Type B pancreatic cell (in vitro differentiated cells): ENCODE results near the gene RCOR1. TPM values are rescaled to one million over a fixed set of nuclear protein-coding genes. Genes with fewer than 3 reads are reported as not detected.

ENCODE experiments used
- DNase-seq: peaks from one replicate; pipeline ENCODE4 v3.0.0; 2021; ENCODE audit warnings: mixed read lengths; ENCODE audit not compliant: unreplicated experiment; ENCODE audit errors: extremely low spot score
- H3K27ac Mint-ChIP-seq: 2 replicates; pipeline ENCODE4 v1.8.0; 2021; ENCODE audit warnings: mild to moderate bottlenecking, mixed read lengths
- H3K27me3 Mint-ChIP-seq: 2 replicates; pipeline ENCODE4 v1.8.0; 2021; ENCODE audit warnings: mixed read lengths
- H3K36me3 Mint-ChIP-seq: 2 replicates; pipeline ENCODE4 v1.8.0; 2021; ENCODE audit warnings: mixed read lengths
- H3K4me1 Mint-ChIP-seq: one replicate; pipeline ENCODE4 v1.8.0; 2021; ENCODE audit warnings: mixed read lengths; ENCODE audit not compliant: unreplicated experiment
- H3K4me3 Mint-ChIP-seq: 2 replicates; pipeline ENCODE4 v1.8.0; 2021; ENCODE audit warnings: mild to moderate bottlenecking, mixed read lengths
- H3K9me3 Mint-ChIP-seq: 2 replicates; pipeline ENCODE4 v1.8.0; 2021; ENCODE audit warnings: mixed read lengths
- CTCF ChIP-seq: fragments of 200-600 bp; sonication (generic); conservative IDR thresholded peaks from 2 replicates; pipeline ENCODE4 v1.5.0; 2021; ENCODE audit warnings: antibody characterized with exemption, mild to moderate bottlenecking
- total RNA-seq: library from RNA; stranded (reverse); gene quantifications from 2 replicates; pipeline ENCODE4 v1.2.1, GENCODE V29; 2021; ENCODE audit warnings: low replicate concordance

The RCOR1 gene
- total RNA-seq, 1 donor from 2014 or later, result 35.3 TPM

GRCh38 chr14:102754370-102755262 lies 162.2 kb downstream of the RCOR1 start:
- no peak for DNase-seq
- Mint-ChIP-seq H3K27ac (no peak overlapping the region), H3K4me3 (no peak overlapping the region), H3K9me3 (no peaks in the 10 kb centered on the region), H3K4me1 (peaks cover 10% of the 10 kb centered on the region), H3K36me3 (no peaks in the 10 kb centered on the region), H3K27me3 (no peaks in the 10 kb centered on the region)
- TF ChIP-seq CTCF, result no peak

- TF ChIP-seq CTCF, result no peak
- no peak for DNase-seq
- no peaks in the 10 kb centered on the region for H3K27me3 Mint-ChIP-seq
- H3K9me3 Mint-ChIP-seq, result no peaks in the 10 kb centered on the region
- peaks cover 11% of the 10 kb centered on the region for H3K4me1 Mint-ChIP-seq
- no peak overlapping the region for H3K27ac Mint-ChIP-seq
- no peaks in the 10 kb centered on the region for H3K36me3 Mint-ChIP-seq
- no peak overlapping the region for H3K4me3 Mint-ChIP-seq
Measured at GRCh38 chr14:102757646-102758045, 165.2 kb downstream of the RCOR1 start.

GRCh38 chr14:102758087-102758486 lies 165.6 kb downstream of the RCOR1 start:
- no peaks in the 10 kb centered on the region for H3K9me3 Mint-ChIP-seq
- no peaks in the 10 kb centered on the region for H3K27me3 Mint-ChIP-seq
- peaks cover 11% of the 10 kb centered on the region for H3K4me1 Mint-ChIP-seq
- no peak for DNase-seq
- no peak for TF ChIP-seq CTCF
- H3K4me3 Mint-ChIP-seq, result no peak overlapping the region
- H3K27ac Mint-ChIP-seq, result no peak overlapping the region
- no peaks in the 10 kb centered on the region for H3K36me3 Mint-ChIP-seq

- Mint-ChIP-seq H3K9me3 (no peaks in the 10 kb centered on the region), H3K27ac (no peak overlapping the region), H3K4me3 (no peak overlapping the region), H3K4me1 (peaks cover 11% of the 10 kb centered on the region), H3K27me3 (no peaks in the 10 kb centered on the region), H3K36me3 (no peaks in the 10 kb centered on the region)
- no peak for TF ChIP-seq CTCF
- no peak for DNase-seq
Measured at GRCh38 chr14:102759456-102760187, 167.2 kb downstream of the RCOR1 start.

- Mint-ChIP-seq H3K4me3 (no peak overlapping the region), H3K27ac (no peak overlapping the region), H3K36me3 (no peaks in the 10 kb centered on the region), H3K27me3 (no peaks in the 10 kb centered on the region), H3K4me1 (peaks cover 11% of the 10 kb centered on the region), H3K9me3 (no peaks in the 10 kb centered on the region)
- TF ChIP-seq CTCF, result no peak
- no peak for DNase-seq
Measured at GRCh38 chr14:102760496-102761193, 168.2 kb downstream of the RCOR1 start.
